ENCODE data around the gene ATP6V0A1. TPM values are rescaled to one million over a fixed set of nuclear protein-coding genes. Genes with fewer than 3 reads are reported as not detected.

The ATP6V0A1 gene
- total RNA-seq, 2 experiments from 2014 or later = 13.3 to 15.9 TPM

DNA sequence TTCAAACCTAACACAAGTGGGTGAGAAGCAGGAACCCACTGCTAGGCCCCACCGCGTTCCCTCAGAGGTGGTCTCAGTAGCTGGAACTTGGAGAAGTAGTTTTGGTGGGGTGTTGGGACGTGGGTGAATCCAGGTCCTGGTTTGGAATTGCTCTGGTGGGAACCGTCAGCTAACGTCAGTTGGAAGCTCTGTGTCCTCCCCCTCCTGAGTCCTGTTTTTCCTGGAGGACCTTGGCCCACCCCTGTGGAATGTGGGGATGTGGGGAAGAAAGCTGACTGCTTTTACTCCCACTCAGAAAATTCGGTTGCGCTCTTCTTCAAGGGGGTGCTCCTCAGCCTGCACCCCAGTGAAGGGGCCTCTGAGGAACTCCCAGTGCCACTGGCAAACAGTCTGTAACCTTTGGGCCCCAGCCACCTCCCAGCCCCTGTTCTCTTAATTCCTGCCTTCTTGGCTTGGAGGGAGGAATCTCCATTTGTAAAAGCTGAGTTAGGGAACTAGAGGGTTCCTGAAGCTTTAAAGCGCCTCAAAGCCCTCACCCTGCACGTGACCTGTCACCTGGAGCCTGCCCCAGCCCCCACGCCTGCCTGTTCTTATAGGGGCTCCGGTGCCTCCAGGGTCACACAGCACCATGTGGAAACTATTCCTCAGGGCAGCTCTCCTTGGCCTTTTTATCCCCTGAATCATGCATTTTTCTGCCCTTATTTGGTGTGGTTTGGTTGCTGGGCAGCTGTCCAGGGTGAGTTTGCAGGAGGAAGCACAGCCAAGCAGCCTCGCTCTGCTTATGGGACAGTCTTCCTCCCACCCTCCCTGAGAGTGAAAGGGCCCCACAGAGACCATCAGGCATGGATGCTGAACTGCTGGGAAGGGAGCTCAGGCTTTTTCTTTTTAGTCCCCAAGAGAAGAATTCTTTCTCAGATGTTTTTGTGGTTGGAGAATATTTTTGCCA is 61.1 kb downstream of the ATP6V0A1 start:
- no peak overlapping the region for H3K4me3 Mint-ChIP-seq
- DNase-seq (no peak), ATAC-seq (no peak)
- H3K9me3 Mint-ChIP-seq (ENCODE audit: low read depth) = no peaks in the 10 kb centered on the region
- POLR2A ChIA-PET = interaction anchor here (1.1 kb wide), 1 partner anchor 97 kb away, joined by 5 read pairs; the partner anchor contains the start of gene CAVIN1
- intact Hi-C loops (cut with DNase I, micrococcal nuclease) = loop anchor here (5.0 kb wide), 2 partner anchors 198 to 338 kb away; partner anchors contain the start of gene KCNH4 (in 1 of the 2)
- CTCF ChIA-PET = interaction anchor here (0.6 to 3.9 kb wide), 17 partner anchors 10 to 504 kb away, joined by 3 to 18 read pairs (median 4); partner anchors contain the start of genes CAVIN1 and NAGLU
- H3K4me1 Mint-ChIP-seq = peaks cover 14% of the 10 kb centered on the region
- no peak overlapping the region for H3K27ac Mint-ChIP-seq
- H3K36me3 Mint-ChIP-seq (ENCODE audit: low read depth) = peaks cover 12% of the 10 kb centered on the region
- H3K27me3 Mint-ChIP-seq = peaks cover 2% of the 10 kb centered on the region

- intact Hi-C loops (cut with DNase I, micrococcal nuclease) = no loop called here
- H3K36me3 Mint-ChIP-seq (ENCODE audit: low read depth) = peaks cover 11% of the 10 kb centered on the region
- POLR2A ChIA-PET = interaction anchor here (0.7 to 0.9 kb wide), 2 partner anchors 9 to 106 kb away, joined by 3 read pairs; no protein-coding TSS in a partner anchor
- peaks cover 2% of the 10 kb centered on the region for H3K27me3 Mint-ChIP-seq
- H3K4me1 Mint-ChIP-seq = peaks cover 14% of the 10 kb centered on the region
- H3K9me3 Mint-ChIP-seq (ENCODE audit: low read depth) = no peaks in the 10 kb centered on the region
- H3K27ac Mint-ChIP-seq = no peak overlapping the region
- CTCF ChIA-PET = interaction anchor here (0.6 to 3.9 kb wide), 10 partner anchors 13 to 384 kb away, joined by 3 to 18 read pairs (median 4); partner anchors contain the start of genes CAVIN1 and NAGLU
- H3K4me3 Mint-ChIP-seq = no peak overlapping the region
- ATAC-seq (no peak), DNase-seq (peak; percentile 53)
Measured at GRCh38 chr17:42520540-42520951, 61.9 kb downstream of the ATP6V0A1 start.

GRCh38 chr17:42521036-42521435 is 62.4 kb downstream of the ATP6V0A1 start:
- ATAC-seq = peak; percentile 49
- POLR2A ChIA-PET = interaction anchor here (0.7 to 0.9 kb wide), 2 partner anchors 10 to 106 kb away, joined by 3 read pairs; no protein-coding TSS in a partner anchor
- intact Hi-C loops (cut with DNase I, micrococcal nuclease) = no loop called here

GRCh38 chr17:42521666-42522262 is 63.1 kb downstream of the ATP6V0A1 start:
- CTCF ChIA-PET = interaction anchor here (0.6 to 2.3 kb wide), 4 partner anchors 11 to 248 kb away, joined by 3 to 12 read pairs (median 4); no protein-coding TSS in a partner anchor
- Mint-ChIP-seq H3K4me1 (peaks cover 14% of the 10 kb centered on the region), H3K36me3 (ENCODE audit: low read depth) (peaks cover 11% of the 10 kb centered on the region), H3K27ac (no peak overlapping the region), H3K4me3 (no peak overlapping the region), H3K27me3 (peaks cover 2% of the 10 kb centered on the region), H3K9me3 (ENCODE audit: low read depth) (no peaks in the 10 kb centered on the region)
- ATAC-seq (no peak), DNase-seq (no peak)
- intact Hi-C loops (cut with DNase I, micrococcal nuclease) = no loop called here
- POLR2A ChIA-PET = interaction anchor here (0.9 kb wide), 1 partner anchor 10 kb away, joined by 3 read pairs; no protein-coding TSS in a partner anchor

More at GRCh38 chr17:42521036-42521435, 62.4 kb downstream of the ATP6V0A1 start:
- CTCF ChIA-PET = interaction anchor here (0.6 to 3.9 kb wide), 12 partner anchors 11 to 385 kb away, joined by 3 to 18 read pairs (median 3); partner anchors contain the start of genes CAVIN1 and NAGLU
- no peaks in the 10 kb centered on the region for H3K9me3 Mint-ChIP-seq (ENCODE audit: low read depth)
- H3K27ac Mint-ChIP-seq = no peak overlapping the region
- no peak overlapping the region for H3K4me3 Mint-ChIP-seq
- H3K36me3 Mint-ChIP-seq (ENCODE audit: low read depth) = peaks cover 11% of the 10 kb centered on the region
- no peak for DNase-seq
- peaks cover 14% of the 10 kb centered on the region for H3K4me1 Mint-ChIP-seq
- peaks cover 2% of the 10 kb centered on the region for H3K27me3 Mint-ChIP-seq

DNA sequence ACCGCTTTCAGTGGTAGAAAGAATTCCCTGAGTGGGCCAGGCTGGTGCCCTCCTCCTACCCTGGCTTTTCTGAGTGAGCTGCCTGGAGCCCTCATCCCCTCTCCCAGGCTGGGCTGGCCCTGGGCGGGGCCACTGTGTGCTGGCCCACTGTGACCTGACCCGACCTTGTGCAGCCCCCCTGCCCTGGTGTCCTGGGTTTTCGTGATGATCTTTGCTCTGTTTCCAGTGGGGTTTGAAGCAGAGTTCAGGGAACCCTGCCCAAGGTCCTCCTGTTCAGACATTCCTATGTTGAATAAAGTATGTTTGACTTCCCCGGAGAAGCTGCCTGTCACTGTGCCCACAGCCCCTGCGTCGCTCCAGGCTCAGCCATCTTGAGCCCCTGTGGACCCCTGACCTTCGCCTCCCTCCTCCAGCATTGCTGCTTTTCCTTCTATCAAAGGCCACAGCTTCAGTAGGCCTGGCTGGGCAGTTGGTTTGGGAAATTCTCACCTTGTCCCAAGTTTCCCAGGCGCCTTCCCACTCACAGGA is 63.6 kb downstream of the ATP6V0A1 start:
- H3K4me1 Mint-ChIP-seq = peaks cover 16% of the 10 kb centered on the region
- H3K27me3 Mint-ChIP-seq = peaks cover 2% of the 10 kb centered on the region
- ChIA-PET POLR2A (no interaction called here), CTCF (interaction anchor here (0.7 kb wide), 1 partner anchor 1699 kb away, joined by 3 read pairs; no protein-coding TSS in a partner anchor)
- no peak for DNase-seq
- no peak overlapping the region for H3K4me3 Mint-ChIP-seq
- peaks cover 11% of the 10 kb centered on the region for H3K36me3 Mint-ChIP-seq (ENCODE audit: low read depth)
- no peaks in the 10 kb centered on the region for H3K9me3 Mint-ChIP-seq (ENCODE audit: low read depth)
- intact Hi-C loops (cut with DNase I, micrococcal nuclease) = no loop called here
- no peak for ATAC-seq
- no peak overlapping the region for H3K27ac Mint-ChIP-seq

DNA sequence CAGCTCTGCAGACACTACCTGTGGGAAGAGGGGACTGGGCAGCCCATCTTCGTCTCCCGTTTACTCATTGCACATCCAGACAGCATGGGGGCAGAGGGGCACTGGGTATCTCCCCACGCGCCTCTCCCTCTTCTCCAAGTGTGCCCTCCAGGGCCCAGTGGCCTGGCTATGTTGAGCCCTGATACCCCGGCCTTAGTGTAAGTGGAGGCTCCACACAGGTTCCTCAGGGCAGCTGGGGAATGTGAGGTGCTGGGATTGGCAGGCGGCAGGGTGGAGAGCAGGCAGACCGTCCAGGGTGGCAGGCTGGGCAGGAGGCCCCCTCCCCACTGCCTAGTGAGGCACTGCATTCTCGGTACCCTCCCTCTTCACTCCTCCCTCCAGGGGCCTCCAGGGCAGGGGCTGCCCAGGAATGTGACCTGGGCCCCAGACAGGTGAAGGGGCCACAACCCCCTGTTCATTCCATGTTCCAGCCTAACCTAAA is 64.2 kb downstream of the ATP6V0A1 start:
- ChIA-PET CTCF (interaction anchor here (0.7 kb wide), 1 partner anchor 1698 kb away, joined by 3 read pairs; no protein-coding TSS in a partner anchor), POLR2A (no interaction called here)
- intact Hi-C loops (cut with DNase I, micrococcal nuclease) = no loop called here
- ATAC-seq (no peak), DNase-seq (no peak)
- H3K4me3 Mint-ChIP-seq = no peak overlapping the region
- H3K36me3 Mint-ChIP-seq (ENCODE audit: low read depth) = peaks cover 11% of the 10 kb centered on the region
- H3K9me3 Mint-ChIP-seq (ENCODE audit: low read depth) = no peaks in the 10 kb centered on the region
- peaks cover 15% of the 10 kb centered on the region for H3K4me1 Mint-ChIP-seq
- peaks cover 2% of the 10 kb centered on the region for H3K27me3 Mint-ChIP-seq
- H3K27ac Mint-ChIP-seq = no peak overlapping the region

DNA sequence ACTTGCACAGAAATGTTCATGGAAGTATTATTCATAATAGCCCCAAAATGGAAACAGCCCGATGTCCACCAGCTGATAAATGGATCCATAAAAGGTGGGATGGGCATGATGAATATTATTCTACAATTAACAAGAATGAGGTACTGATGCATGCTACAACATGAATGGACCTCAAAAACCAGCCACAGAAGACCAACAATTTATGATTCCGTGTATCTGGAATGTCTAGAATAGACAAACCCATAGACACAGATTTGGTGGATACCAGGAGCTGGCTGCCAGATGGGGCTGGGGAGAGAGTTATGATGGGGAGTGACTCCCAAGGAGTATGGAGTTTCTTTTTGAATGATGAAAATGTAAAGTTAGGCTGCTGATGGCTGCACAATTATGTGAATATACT is 66.5 kb downstream of the ATP6V0A1 start:
- intact Hi-C loops (cut with DNase I, micrococcal nuclease) = loop anchor here in 1 of 2 experiments (5.0 kb wide), 1 partner anchor 213 kb away; no protein-coding TSS in a partner anchor
- ChIA-PET POLR2A (interaction anchor here (0.5 kb wide), 1 partner anchor 53 kb away, joined by 4 read pairs; no protein-coding TSS in a partner anchor), CTCF (interaction anchor here (0.6 kb wide), 1 partner anchor 431 kb away, joined by 3 read pairs; no protein-coding TSS in a partner anchor)
- Mint-ChIP-seq H3K36me3 (ENCODE audit: low read depth) (peaks cover 11% of the 10 kb centered on the region), H3K4me1 (peaks cover 25% of the 10 kb centered on the region), H3K4me3 (no peak overlapping the region), H3K9me3 (ENCODE audit: low read depth) (no peaks in the 10 kb centered on the region), H3K27ac (no peak overlapping the region), H3K27me3 (peaks cover 2% of the 10 kb centered on the region)
- ATAC-seq (no peak), DNase-seq (no peak)

- H3K4me1 Mint-ChIP-seq = peaks cover 31% of the 10 kb centered on the region
Measured at GRCh38 chr17:42526031-42526444, 67.4 kb downstream of the ATP6V0A1 start.

DNA sequence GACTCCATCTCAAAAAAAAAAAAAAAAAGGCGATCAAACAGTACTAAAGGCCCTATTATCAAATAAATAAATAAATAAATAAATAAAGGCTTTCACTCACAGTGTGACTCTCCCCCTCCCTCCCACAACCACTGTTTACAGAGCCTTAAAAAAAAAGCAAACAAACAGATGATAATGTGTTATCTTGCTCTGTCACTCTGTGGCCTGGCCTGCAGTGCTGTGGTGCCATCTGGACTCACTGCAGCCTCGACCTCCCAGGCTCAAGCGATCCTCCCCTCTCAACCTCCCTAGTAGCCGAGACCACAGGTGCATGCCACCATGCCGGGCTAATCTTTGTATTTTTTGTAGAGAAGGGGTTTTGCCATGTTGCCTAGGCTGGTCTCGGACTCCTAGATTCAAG is 69.3 kb downstream of the ATP6V0A1 start:
- no peak overlapping the region for H3K4me3 Mint-ChIP-seq
- CTCF ChIA-PET = interaction anchor here (0.6 to 1.9 kb wide), 23 partner anchors 10 to 501 kb away, joined by 3 to 8 read pairs (median 4); partner anchors contain the start of gene CAVIN1
- DNase-seq = no peak
- ATAC-seq = no peak
- H3K4me1 Mint-ChIP-seq = peaks cover 37% of the 10 kb centered on the region
- H3K27ac Mint-ChIP-seq = no peak overlapping the region
- no peaks in the 10 kb centered on the region for H3K9me3 Mint-ChIP-seq (ENCODE audit: low read depth)
- no peaks in the 10 kb centered on the region for H3K27me3 Mint-ChIP-seq
- POLR2A ChIA-PET = interaction anchor here (0.6 to 0.7 kb wide), 2 partner anchors 122 to 676 kb away, joined by 3 to 8 read pairs; no protein-coding TSS in a partner anchor
- H3K36me3 Mint-ChIP-seq (ENCODE audit: low read depth) = no peaks in the 10 kb centered on the region
- intact Hi-C loops (cut with DNase I, micrococcal nuclease) = loop anchor here (1.0 to 5.0 kb wide), 4 partner anchors 100 to 410 kb away; no protein-coding TSS in a partner anchor

More at GRCh38 chr17:42526031-42526444, 67.4 kb downstream of the ATP6V0A1 start:
- ChIA-PET CTCF (interaction anchor here (0.6 to 1.9 kb wide), 2 partner anchors 14 to 214 kb away, joined by 4 to 6 read pairs; no protein-coding TSS in a partner anchor), POLR2A (no interaction called here)
- intact Hi-C loops (cut with DNase I, micrococcal nuclease) = loop anchor here (2.0 to 5.0 kb wide), 2 partner anchors 213 to 214 kb away; no protein-coding TSS in a partner anchor
- H3K4me3 Mint-ChIP-seq = no peak overlapping the region
- H3K9me3 Mint-ChIP-seq (ENCODE audit: low read depth) = no peaks in the 10 kb centered on the region
- ATAC-seq (no peak), DNase-seq (no peak)
- peaks cover 2% of the 10 kb centered on the region for H3K27me3 Mint-ChIP-seq
- H3K27ac Mint-ChIP-seq = no peak overlapping the region
- H3K36me3 Mint-ChIP-seq (ENCODE audit: low read depth) = peaks cover 11% of the 10 kb centered on the region

- Mint-ChIP-seq H3K27ac (no peak overlapping the region), H3K27me3 (no peaks in the 10 kb centered on the region), H3K4me1 (peaks cover 34% of the 10 kb centered on the region), H3K36me3 (ENCODE audit: low read depth) (no peaks in the 10 kb centered on the region), H3K9me3 (ENCODE audit: low read depth) (no peaks in the 10 kb centered on the region), H3K4me3 (no peak overlapping the region)
- DNase-seq (no peak), ATAC-seq (no peak)
- intact Hi-C loops (cut with DNase I, micrococcal nuclease) = loop anchor here in 1 of 2 experiments (5.0 kb wide), 1 partner anchor 217 kb away; no protein-coding TSS in a partner anchor
- ChIA-PET POLR2A (no interaction called here), CTCF (interaction anchor here (0.6 to 1.4 kb wide), 4 partner anchors 11 to 469 kb away, joined by 3 to 5 read pairs (median 4); partner anchors contain the start of gene RPL27)
Measured at GRCh38 chr17:42529061-42529460, 70.4 kb downstream of the ATP6V0A1 start.

Measured in activated CD4-positive, alpha-beta T cell treated with anti-CD3 and anti-CD28 coated beads for 36 hours (primary cell).